ENCODE data around the gene STYX.

DNA sequence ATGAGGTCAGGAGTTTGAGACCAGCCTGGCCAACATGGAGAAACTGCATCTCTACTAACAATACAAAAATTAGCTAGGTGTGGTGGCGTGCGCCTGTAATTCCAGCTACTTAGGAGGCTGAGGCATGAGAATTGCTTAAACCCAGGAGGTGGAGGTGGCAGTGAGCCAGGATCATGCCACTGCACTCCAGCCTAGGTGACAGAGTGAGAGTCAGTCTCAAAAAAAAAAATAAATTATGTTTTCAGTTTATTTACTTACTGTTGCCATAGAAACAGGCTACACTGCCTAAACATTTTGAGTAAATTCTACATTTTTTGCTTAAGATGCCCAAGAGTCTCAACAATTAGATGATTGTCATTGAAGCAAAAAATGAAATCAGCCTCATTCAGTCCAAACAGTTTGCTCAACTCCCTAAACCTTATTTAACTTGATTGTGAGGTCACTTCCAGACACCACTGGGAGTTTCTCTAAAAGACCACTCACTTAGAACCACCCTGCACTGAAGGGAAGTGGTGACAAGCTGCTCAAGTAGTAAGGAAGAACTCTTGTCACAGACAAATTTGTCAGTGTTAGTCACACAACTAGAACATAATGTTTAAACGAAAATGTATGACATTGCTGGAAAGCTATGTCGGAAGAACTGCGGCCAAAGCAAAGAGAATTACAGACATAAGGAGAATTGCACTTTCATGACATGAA, 71.2 kb downstream of the STYX start:
- TF ChIP-seq E2F4 (IDR thresholded peaks at IDR 0.05; ENCODE audit: low read depth, low read length) (no peak), ZNF274 (IDR thresholded peaks at IDR 0.05; ENCODE audit: insufficient read depth, insufficient read length) (no peak), EZH2 (IDR thresholded peaks at IDR 0.05; ENCODE audit: borderline replicate concordance, control insufficient read depth, low read depth, low read length) (no peak), FOS (IDR thresholded peaks at IDR 0.05; ENCODE audit: borderline replicate concordance, extremely low read depth, insufficient read length) (no peak), NFYB (IDR thresholded peaks at IDR 0.05; ENCODE audit: insufficient read depth, low read depth, low read length) (no peak), EP300 (IDR thresholded peaks at IDR 0.05; ENCODE audit: borderline replicate concordance in 1 of 2, control insufficient read depth in 1 of 2, low read depth in 2 of 2, low read length in 2 of 2) (no peak), SPI1 (IDR thresholded peaks at IDR 0.05; ENCODE audit: borderline replicate concordance, insufficient read depth, low read depth, low read length) (no peak), POLR2A (IDR thresholded peaks at IDR 0.05; ENCODE audit: low read depth, low read length) (no peak), SIN3A (IDR thresholded peaks at IDR 0.05; ENCODE audit: low read depth, low read length) (no peak), YY1 (IDR thresholded peaks at IDR 0.05; ENCODE audit: low read depth, low read length) (no peak), BHLHE40 (IDR thresholded peaks at IDR 0.05; ENCODE audit: borderline replicate concordance in 1 of 2, low read depth in 2 of 2, low read length in 1 of 2) (no peak)
- TF ChIP-seq, protein P1, sequence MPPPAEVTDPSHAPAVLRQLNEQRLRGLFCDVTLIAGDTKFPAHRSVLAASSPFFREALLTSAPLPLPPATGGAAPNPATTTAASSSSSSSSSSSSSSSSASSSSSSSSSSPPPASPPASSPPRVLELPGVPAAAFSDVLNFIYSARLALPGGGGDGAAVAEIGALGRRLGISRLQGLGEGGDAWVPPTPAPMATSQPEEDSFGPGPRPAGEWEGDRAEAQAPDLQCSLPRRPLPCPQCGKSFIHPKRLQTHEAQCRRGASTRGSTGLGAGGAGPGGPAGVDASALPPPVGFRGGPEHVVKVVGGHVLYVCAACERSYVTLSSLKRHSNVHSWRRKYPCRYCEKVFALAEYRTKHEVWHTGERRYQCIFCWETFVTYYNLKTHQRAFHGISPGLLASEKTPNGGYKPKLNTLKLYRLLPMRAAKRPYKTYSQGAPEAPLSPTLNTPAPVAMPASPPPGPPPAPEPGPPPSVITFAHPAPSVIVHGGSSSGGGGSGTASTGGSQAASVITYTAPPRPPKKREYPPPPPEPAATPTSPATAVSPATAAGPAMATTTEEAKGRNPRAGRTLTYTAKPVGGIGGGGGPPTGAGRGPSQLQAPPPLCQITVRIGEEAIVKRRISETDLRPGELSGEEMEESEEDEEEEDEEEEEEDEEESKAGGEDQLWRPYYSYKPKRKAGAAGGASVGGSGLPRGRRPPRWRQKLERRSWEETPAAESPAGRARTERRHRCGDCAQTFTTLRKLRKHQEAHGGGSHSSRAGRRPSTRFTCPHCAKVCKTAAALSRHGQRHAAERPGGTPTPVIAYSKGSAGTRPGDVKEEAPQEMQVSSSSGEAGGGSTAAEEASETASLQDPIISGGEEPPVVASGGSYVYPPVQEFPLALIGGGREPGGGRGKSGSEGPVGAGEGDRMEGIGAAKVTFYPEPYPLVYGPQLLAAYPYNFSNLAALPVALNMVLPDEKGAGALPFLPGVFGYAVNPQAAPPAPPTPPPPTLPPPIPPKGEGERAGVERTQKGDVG (CRISPR knock-in tag; IDR thresholded peaks at IDR 0.05), result no peak
- TF ChIP-seq, protein P2, sequence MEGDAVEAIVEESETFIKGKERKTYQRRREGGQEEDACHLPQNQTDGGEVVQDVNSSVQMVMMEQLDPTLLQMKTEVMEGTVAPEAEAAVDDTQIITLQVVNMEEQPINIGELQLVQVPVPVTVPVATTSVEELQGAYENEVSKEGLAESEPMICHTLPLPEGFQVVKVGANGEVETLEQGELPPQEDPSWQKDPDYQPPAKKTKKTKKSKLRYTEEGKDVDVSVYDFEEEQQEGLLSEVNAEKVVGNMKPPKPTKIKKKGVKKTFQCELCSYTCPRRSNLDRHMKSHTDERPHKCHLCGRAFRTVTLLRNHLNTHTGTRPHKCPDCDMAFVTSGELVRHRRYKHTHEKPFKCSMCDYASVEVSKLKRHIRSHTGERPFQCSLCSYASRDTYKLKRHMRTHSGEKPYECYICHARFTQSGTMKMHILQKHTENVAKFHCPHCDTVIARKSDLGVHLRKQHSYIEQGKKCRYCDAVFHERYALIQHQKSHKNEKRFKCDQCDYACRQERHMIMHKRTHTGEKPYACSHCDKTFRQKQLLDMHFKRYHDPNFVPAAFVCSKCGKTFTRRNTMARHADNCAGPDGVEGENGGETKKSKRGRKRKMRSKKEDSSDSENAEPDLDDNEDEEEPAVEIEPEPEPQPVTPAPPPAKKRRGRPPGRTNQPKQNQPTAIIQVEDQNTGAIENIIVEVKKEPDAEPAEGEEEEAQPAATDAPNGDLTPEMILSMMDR (IDR thresholded peaks at IDR 0.05 in 2 of 3, conservative IDR thresholded peaks at IDR 0.05 in 1 of 3; ENCODE audit: control insufficient read depth in 2 of 3, extremely low read depth in 1 of 3, insufficient read depth in 1 of 3, low read depth in 3 of 3, low read length in 3 of 3), result no peak

All from GM12878 (cell line).